ENCODE results near the gene TNFRSF17.
A peak's percentile ranks its signal among the peaks of the same experiment; 100 is the strongest.

The TNFRSF17 gene

GRCh38 chr16:11972128-11972527 lies 7.1 kb downstream of the TNFRSF17 start:
- DNase-seq: peak; percentile 49

DNA sequence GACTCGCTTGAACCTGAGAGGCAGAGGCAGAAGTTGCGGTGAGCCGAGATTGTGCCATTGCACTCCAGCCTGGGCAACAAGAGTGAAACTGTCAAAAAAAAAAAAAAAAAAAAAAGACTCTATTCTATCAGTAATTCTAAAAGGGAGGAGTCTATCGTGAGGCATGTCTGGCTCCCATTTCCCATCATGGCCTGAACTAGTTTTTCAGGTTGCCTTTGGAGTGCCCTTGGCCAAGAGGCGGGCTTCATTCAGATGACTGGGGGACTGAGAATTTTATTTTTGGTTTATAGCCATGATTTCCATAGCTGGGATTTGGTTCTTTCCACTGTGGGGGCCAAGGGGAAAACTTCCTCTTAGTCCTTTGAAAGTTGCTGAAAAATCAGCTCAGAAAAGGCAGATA lies 8.1 kb downstream of the TNFRSF17 start:
- DNase-seq: no peak

DNA sequence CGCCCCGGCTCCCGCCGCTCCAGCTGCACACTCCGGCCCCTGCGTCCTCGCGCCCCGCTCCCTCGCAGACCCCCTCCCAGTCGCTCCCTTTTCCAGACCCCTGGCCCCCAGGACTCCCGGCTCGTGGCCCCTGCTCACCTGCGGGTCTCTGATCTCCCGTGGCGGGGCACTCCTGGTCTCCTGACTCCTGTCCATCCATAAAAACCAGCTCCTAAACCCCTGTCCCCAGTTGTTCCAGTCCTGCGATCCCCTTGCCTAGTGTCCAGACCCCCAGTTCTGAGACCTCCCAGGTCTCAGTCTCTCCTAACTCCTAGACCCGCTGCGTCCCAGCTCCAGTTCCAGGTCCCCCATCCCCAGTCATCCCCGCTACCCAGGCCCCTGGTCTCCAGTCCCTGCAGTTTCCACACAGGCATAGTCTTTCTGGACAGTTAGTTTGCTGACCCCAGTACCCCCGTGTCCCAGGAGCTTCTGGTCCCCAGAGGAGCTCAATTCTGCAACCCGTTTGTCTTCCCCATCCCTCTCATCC lies 11.9 kb downstream of the TNFRSF17 start:
- peak; percentile 41 for DNase-seq

GRCh38 chr16:11977376-11978041 lies 12.5 kb downstream of the TNFRSF17 start:
- DNase-seq: peak; percentile 75

DNA sequence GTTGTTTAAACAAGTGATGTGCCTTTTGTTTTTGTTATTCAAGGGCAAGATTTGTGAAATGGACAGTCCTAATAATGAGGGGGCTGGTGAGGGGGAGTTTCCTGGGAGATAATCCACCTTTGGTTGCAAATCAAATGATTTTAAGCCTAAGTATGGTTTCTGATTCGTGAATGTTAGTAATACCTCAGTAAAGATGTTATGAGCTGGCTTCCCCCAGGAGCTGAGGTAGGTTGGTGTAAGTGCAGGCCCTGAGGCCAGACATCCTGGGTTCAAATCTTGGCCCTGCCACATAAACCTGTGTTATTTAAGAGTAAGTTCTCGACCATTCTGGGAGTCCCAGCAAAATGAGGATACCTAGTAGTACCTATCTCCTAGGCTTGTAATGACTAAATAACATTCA lies 13.1 kb downstream of the TNFRSF17 start:
- no peak for DNase-seq

DNA sequence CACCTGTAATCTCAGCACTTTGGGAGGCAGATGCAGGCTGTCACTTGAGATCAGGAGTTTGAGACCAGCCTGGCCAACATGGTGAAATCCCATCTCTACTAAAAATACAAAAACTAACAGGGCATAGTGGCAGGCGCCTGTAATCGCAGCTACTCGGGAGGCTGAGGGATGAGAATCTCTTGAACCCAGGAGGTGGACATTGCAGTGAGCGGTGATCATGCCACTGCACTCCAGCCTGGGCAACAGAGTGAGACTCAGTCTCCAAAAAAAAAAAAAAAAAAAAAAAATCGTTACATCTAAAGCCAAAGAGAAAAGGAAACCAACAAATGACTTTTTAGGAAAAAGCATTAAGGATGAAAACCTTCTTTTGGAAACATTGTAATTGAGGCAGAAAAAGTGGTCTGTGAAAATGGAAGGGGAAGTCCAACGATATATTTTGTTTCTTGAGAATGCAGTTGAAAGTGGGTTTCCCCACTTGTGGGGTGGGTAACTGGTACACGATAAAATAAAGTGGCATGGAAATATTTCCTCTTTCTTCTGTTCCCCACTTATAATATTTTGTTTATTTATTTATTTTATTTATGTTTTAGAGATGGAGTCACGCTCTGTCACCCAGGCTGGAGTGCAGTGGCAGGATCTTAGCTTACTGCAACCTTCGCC lies 14.1 kb downstream of the TNFRSF17 start:
- no peak for DNase-seq

DNA sequence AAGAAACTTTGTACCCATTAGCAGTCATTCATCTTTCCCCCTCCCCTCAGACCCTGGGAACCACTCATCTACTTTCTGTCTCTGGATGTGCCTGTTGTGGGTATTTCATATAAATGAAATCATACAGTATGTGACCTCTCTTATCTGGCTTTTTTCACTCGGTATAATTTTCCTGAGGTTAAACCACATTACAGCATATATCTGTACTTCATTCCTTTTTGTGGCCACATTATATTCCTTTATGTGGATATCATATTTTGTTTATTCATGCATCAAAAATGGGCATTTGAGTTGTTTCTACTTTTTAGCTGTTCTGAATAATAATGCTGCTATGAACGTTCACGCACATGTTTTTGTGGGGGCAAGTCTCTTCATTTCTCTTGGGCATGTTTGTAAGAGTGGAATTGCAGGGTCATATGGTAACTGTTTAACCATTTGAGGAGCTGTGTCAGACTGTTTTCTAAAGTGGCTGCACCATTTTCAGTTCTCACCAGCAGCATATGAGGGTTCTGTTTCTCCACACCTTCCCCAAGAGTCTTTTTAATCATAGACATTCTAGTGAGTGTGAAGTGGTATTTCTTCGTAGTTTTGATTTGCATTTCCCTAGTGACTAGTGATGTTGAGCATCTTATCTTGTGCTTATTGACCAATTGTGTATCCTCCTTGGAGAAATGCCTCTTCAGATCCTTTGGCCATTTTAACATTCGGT lies 15.3 kb downstream of the TNFRSF17 start:
- no peak for DNase-seq

GRCh38 chr16:11985250-11985649 lies 20.2 kb downstream of the TNFRSF17 start:
- no peak for DNase-seq

DNA sequence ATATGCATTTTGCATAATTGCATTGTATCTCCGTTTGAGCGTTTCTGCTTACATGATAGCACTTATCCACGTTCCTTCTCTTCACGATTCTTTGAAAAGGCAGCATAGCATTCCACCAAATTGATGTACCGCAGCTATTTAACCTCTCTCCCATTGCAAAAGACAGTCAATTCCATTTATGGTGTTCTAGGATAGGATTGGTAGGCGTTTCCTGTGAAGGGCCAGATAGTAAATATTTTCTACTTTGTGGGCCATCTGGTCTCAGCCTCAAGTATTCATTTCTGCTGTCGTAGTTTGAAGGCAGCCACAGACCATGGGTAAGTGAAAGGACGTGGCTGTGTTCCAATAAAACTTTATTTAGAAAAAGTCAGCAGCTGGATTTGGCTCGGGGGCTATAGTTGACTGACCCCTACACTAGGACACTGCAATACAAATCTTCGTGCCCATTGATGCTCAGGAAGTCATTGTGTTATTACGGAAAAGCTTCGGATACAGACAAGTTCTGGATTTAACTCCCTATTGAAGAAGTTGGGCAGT lies 21.6 kb downstream of the TNFRSF17 start:
- no peak for DNase-seq

GRCh38 chr16:11988258-11988978 lies 23.4 kb downstream of the TNFRSF17 start:
- DNase-seq: no peak

GRCh38 chr16:11990702-11991390 lies 25.8 kb downstream of the TNFRSF17 start:
- DNase-seq: no peak

DNA sequence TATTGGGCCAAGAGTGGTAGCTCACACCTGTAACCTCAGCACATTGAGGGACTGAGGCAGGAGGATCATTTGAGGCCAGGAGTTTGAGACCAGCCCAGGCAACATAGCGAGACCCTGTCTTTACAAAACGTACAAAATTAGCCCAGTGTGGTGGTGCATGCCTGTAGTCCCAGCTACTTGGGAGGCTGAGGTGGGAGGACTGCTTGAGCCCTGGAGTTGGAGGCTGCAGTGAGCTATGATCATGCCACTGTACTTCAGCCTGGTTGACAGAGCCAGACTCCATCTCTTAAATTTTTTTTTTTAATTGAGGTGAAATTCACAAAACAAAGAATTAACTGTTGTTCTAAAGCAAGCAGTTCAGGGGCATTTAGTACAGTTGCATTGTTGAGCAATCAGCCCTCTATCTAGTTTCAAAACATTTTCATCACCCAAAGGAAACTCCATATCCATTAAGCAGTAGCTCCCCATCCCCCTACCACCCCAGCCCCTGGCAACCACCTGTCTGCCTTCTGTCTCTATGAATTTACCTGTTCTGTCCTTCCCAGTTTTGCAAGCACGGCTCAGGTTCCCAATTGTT lies 27.1 kb downstream of the TNFRSF17 start:
- no peak for DNase-seq

DNA sequence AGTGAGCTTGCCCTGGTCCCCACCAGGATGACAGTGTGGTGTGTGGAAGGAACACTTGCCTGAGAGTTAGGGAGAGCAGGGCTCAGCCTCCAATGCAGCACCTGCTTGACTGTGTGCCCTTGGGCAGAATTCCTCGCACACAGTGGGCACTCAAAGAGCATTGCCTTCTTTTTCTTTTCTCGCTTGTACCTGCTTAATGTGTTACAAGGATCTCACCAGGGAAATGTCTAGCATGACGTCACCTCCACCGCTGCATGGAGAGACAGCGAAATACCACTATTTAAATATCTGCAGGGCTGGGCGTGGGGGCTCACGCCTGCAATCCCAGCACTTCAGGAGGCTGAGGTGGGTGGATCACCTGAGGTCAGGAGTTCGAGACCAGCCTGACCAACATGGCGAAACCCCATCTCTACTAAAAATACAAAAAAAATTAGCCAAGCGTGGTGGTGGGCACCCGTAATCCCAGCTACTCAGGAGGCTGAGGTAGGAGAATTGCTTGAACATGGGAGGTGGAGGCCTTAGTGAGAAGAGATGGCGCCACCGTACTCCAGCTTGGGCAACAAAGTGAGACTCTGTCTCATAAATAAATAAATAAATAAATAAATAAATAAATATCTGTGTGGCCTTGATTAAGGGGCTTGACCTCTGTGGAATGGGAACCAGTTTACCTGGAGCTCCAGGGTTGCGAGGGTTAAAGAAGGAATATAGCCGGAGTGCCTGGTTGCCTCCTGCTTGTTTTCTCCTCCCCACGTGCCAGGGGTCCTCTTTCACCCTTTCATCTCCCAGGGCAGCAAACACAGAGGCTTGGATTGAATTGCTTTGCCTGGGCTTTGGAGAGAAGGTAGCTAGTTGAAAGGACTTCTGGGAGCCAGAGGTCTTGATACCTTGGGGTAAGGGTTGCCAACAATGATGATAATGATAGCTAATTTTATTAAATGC lies 27.8 kb downstream of the TNFRSF17 start:
- DNase-seq: no peak

- no peak for DNase-seq
Measured at GRCh38 chr16:11994143-11995119, 29.4 kb downstream of the TNFRSF17 start.

GRCh38 chr16:11996433-11997330 lies 31.7 kb downstream of the TNFRSF17 start:
- DNase-seq: no peak

DNA sequence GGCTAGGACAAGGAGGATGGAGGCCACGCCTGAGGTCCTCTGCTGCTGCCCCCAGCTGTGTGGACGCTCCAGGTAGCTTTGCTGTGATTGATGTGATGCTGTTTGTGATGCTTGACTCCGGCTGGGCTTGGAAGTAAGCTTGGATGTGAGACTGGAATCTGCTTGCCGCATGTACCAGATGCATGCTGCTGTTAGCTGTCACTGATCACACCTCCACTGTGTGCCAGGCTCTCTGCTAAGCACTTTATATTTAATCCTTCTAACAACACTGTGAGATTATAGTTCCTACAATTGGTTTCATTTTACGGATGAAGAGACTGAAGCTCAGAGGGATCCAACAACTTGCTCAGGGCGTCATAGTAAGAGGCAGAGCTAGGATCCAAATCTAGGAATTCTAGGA lies 35.0 kb downstream of the TNFRSF17 start:
- DNase-seq: peak; percentile 89

- peak; percentile 85 for DNase-seq
Measured at GRCh38 chr16:12002447-12003006, 37.5 kb downstream of the TNFRSF17 start.

DNA sequence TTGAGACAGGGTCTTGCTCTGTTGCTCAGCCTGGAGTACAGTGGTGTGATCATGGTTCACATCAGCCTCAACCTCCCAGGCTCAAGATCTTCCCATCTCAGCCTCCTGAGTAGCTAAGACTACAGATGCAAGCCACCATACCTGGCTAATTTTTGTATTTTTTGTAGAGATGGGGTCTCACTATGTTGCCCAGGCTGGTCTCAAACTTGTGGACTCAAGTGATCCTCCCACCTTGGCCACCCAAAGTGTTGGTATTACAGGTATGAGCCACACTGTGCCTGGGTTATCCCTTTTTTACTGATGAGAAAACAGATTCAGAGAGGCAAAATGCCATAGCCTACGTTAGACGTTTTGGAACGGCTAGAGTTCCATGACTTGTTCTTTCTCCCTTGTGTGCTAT lies 41.6 kb downstream of the TNFRSF17 start:
- DNase-seq: no peak
